ENCODE data around the gene COX7A2L.
"Not testable (repeated sequence)": the region's sequence is repeated elsewhere in the genome, so short reads cannot be mapped to it uniquely, and the experiment has no call there.

Gene COX7A2L

GRCh38 chr2:42360890-42361727 lies at the start of gene COX7A2L:
COX7A2L (minus strand) TSS chr2:42361217; CDS start chr2:42361161, 56 bp downstream.
- DNase-seq (ENCODE audit: low read depth in 2 of 3, low spot score in 2 of 3): peak; percentile 87 to 92 (median 91)

GRCh38 chr2:42408009-42408408 lies 47.0 kb upstream of the COX7A2L start:
- no peak for DNase-seq (ENCODE audit: low read depth in 2 of 3, low spot score in 2 of 3)

GRCh38 chr2:42407476-42407875 lies 46.5 kb upstream of the COX7A2L start:
- DNase-seq (ENCODE audit: low read depth in 2 of 3, low spot score in 2 of 3): no peak

GRCh38 chr2:42404676-42405075 lies 43.7 kb upstream of the COX7A2L start:
- DNase-seq (ENCODE audit: low read depth in 2 of 3, low spot score in 2 of 3): no peak

GRCh38 chr2:42401773-42402172 lies 40.8 kb upstream of the COX7A2L start:
- no peak for DNase-seq (ENCODE audit: low read depth in 2 of 3, low spot score in 2 of 3)

- DNase-seq (ENCODE audit: low read depth in 2 of 3, low spot score in 2 of 3): not testable (repeated sequence)
Observed at GRCh38 chr2:42398052-42398451, 37.0 kb upstream of the COX7A2L start.

GRCh38 chr2:42393320-42393719 lies 32.3 kb upstream of the COX7A2L start:
- not testable (repeated sequence) for DNase-seq (ENCODE audit: low read depth in 2 of 3, low spot score in 2 of 3)

GRCh38 chr2:42392191-42392590 lies 31.2 kb upstream of the COX7A2L start:
- DNase-seq (ENCODE audit: low read depth in 2 of 3, low spot score in 2 of 3): no peak

- DNase-seq (ENCODE audit: low read depth in 2 of 3, low spot score in 2 of 3): no peak
Observed at GRCh38 chr2:42390401-42390969, 29.5 kb upstream of the COX7A2L start.

- DNase-seq (ENCODE audit: low read depth in 2 of 3, low spot score in 2 of 3): no peak
Observed at GRCh38 chr2:42386682-42387081, 25.7 kb upstream of the COX7A2L start.

GRCh38 chr2:42385225-42385624 lies 24.2 kb upstream of the COX7A2L start:
- no peak for DNase-seq (ENCODE audit: low read depth in 2 of 3, low spot score in 2 of 3)

- DNase-seq (ENCODE audit: low read depth in 2 of 3, low spot score in 2 of 3): no peak
Observed at GRCh38 chr2:42383855-42384530, 23.0 kb upstream of the COX7A2L start.

GRCh38 chr2:42382144-42382543 lies 21.1 kb upstream of the COX7A2L start:
- DNase-seq (ENCODE audit: low read depth in 2 of 3, low spot score in 2 of 3): no peak

- not testable (repeated sequence) for DNase-seq (ENCODE audit: low read depth in 2 of 3, low spot score in 2 of 3)
Observed at GRCh38 chr2:42380026-42380425, 19.0 kb upstream of the COX7A2L start.

- no peak for DNase-seq (ENCODE audit: low read depth in 2 of 3, low spot score in 2 of 3)
Observed at GRCh38 chr2:42378415-42378814, 17.4 kb upstream of the COX7A2L start.

- no peak for DNase-seq (ENCODE audit: low read depth in 2 of 3, low spot score in 2 of 3)
Observed at GRCh38 chr2:42376758-42377157, 15.7 kb upstream of the COX7A2L start.

GRCh38 chr2:42372474-42373200 lies 11.6 kb upstream of the COX7A2L start:
- no peak for DNase-seq (ENCODE audit: low read depth in 2 of 3, low spot score in 2 of 3)

GRCh38 chr2:42371611-42372473 lies 10.8 kb upstream of the COX7A2L start:
- DNase-seq (ENCODE audit: low read depth in 2 of 3, low spot score in 2 of 3): no peak

- no peak for DNase-seq (ENCODE audit: low read depth in 2 of 3, low spot score in 2 of 3)
Observed at GRCh38 chr2:42369532-42370229, 8.7 kb upstream of the COX7A2L start.

Measured in activated CD8-positive, alpha-beta memory T cell treated with anti-CD3 and anti-CD28 coated beads for 48 hours (primary cell).